ENCODE results near the gene GOLGA8M. TPM values are rescaled to one million over a fixed set of nuclear protein-coding genes. Genes with fewer than 3 reads are reported as not detected.
A peak's percentile ranks its signal among the peaks of the same experiment; 100 is the strongest.
"Not testable (repeated sequence)": the region's sequence is repeated elsewhere in the genome, so short reads cannot be mapped to it uniquely, and the experiment has no call there.

Gene GOLGA8M, protein sequence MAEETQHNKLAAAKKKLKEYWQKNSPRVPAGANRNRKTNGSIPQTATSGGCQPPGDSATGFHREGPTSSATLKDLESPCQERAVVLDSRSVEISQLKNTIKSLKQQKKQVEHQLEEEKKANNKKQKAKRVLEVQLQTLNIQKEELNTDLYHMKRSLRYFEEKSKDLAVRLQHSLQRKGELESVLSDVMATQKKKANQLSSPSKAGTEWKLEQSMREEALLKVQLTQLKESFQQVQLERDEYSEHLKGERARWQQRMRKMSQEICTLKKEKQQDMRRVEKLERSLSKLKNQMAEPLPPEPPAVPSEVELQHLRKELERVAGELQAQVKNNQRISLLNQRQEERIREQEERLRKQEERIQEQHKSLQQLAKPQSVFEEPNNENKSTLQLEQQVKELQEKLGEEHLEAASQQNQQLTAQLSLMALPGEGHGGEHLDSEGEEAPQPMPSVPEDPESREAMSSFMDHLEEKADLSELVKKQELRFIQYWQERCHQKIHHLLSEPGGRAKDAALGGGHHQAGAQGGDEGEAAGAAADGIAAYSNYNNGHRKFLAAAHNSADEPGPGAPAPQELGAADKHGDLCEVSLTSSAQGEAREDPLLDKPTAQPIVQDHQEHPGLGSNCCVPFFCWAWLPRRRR
- not detected for polyA plus RNA-seq (2013, experiment 1 of 4)
- not detected for polyA plus RNA-seq (2013, experiment 2 of 4)
- polyA plus RNA-seq (2013, experiment 3 of 4) = not detected
- not detected for polyA plus RNA-seq (2013, experiment 4 of 4)

DNA sequence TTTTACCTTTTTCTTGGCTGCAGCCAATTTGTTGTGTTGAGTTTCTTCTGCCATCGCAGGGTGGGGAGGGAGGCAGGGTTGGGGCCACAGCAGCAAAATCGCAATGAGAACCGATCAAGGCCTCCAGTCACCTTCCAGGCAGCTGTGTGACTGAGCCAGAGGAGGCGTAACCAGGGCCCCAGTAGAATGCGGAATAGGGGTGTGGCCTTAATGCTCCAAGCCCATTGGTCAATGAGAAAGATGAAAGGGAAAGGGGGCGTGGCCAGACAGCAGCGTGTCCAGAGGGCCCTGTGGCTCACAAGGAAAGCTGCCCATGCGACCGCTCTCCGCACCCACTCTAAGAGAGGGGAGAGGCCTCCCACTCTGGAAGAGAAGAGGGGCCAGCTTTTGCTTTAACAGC lies at the start of gene GOLGA8M:
GOLGA8M (minus strand) TSS at position 152 of the 400 bp plus-strand sequence; CDS start at position 54, 98 bp downstream.
- H3K9me3 ChIP-seq (ENCODE audit: control insufficient read depth, low read length); H3K36me3 ChIP-seq (ENCODE audit: control insufficient read depth, insufficient read depth, low read length); H3K4me3 ChIP-seq (ENCODE audit: insufficient read depth, low read depth, low read length); H3K27ac ChIP-seq (ENCODE audit: insufficient read depth, low read depth, low read length, poor library complexity, severe bottlenecking); H3K27me3 ChIP-seq (ENCODE audit: control insufficient read depth, insufficient read depth, low read length, poor library complexity, severe bottlenecking); H3K4me1 ChIP-seq (ENCODE audit: control insufficient read depth, insufficient read depth, low read length): not testable (repeated sequence)
- no CpG with 5 or more reads among the region's 10 CpGs for WGBS, 2 experiments

DNA sequence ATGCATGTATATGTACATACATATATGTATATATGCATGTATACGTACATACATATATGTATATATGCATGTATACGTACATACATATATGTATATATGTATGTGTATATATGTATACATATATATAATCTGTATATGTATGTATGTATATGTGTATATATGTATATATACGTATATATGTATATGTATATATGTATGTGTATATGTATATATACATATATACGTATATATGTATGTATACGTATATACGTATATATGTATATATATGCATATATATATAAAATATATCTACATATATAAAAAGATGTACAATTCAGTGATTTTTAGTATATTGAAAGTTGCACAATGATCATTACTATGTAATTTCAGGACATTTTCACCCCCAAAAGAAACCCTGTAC lies 30.7 kb upstream of the GOLGA8M start:
- H3K27me3 ChIP-seq (ENCODE audit: control insufficient read depth, insufficient read depth, low read length, poor library complexity, severe bottlenecking); H3K4me1 ChIP-seq (ENCODE audit: control insufficient read depth, insufficient read depth, low read length); H3K4me3 ChIP-seq (ENCODE audit: insufficient read depth, low read depth, low read length); H3K27ac ChIP-seq (ENCODE audit: insufficient read depth, low read depth, low read length, poor library complexity, severe bottlenecking); H3K9me3 ChIP-seq (ENCODE audit: control insufficient read depth, low read length); H3K36me3 ChIP-seq (ENCODE audit: control insufficient read depth, insufficient read depth, low read length): not testable (repeated sequence)
- WGBS, 2 experiments = no CpG with 5 or more reads among the region's 6 CpGs

GRCh38 chr15:28738590-28739292 lies 26.5 kb upstream of the GOLGA8M start:
- peaks cover 19% of the 10 kb centered on the region for H3K27me3 ChIP-seq (ENCODE audit: control insufficient read depth, insufficient read depth, low read length, poor library complexity, severe bottlenecking)
- H3K4me1 ChIP-seq (ENCODE audit: control insufficient read depth, insufficient read depth, low read length); H3K36me3 ChIP-seq (ENCODE audit: control insufficient read depth, insufficient read depth, low read length); H3K9me3 ChIP-seq (ENCODE audit: control insufficient read depth, low read length); H3K27ac ChIP-seq (ENCODE audit: insufficient read depth, low read depth, low read length, poor library complexity, severe bottlenecking); H3K4me3 ChIP-seq (ENCODE audit: insufficient read depth, low read depth, low read length): not testable (repeated sequence)
- WGBS, 2 experiments = 50 to 83% methylated on average over 2 to 3 of the region's 9 CpGs

GRCh38 chr15:28738200-28738561 lies 26.0 kb upstream of the GOLGA8M start:
- H3K27ac ChIP-seq (ENCODE audit: insufficient read depth, low read depth, low read length, poor library complexity, severe bottlenecking); H3K36me3 ChIP-seq (ENCODE audit: control insufficient read depth, insufficient read depth, low read length); H3K4me1 ChIP-seq (ENCODE audit: control insufficient read depth, insufficient read depth, low read length); H3K9me3 ChIP-seq (ENCODE audit: control insufficient read depth, low read length): not testable (repeated sequence)
- WGBS, 2 experiments = 6% methylated on average over 2 of the region's 23 CpGs; no CpG with 5 or more reads in 1 of the 2 experiments
- Histone ChIP-seq H3K4me3 (ENCODE audit: insufficient read depth, low read depth, low read length) (peak overlapping the region; percentile 30), H3K27me3 (ENCODE audit: control insufficient read depth, insufficient read depth, low read length, poor library complexity, severe bottlenecking) (peaks cover 19% of the 10 kb centered on the region)

- H3K36me3 ChIP-seq (ENCODE audit: control insufficient read depth, insufficient read depth, low read length); H3K9me3 ChIP-seq (ENCODE audit: control insufficient read depth, low read length); H3K4me1 ChIP-seq (ENCODE audit: control insufficient read depth, insufficient read depth, low read length); H3K27ac ChIP-seq (ENCODE audit: insufficient read depth, low read depth, low read length, poor library complexity, severe bottlenecking): not testable (repeated sequence)
- H3K27me3 ChIP-seq (ENCODE audit: control insufficient read depth, insufficient read depth, low read length, poor library complexity, severe bottlenecking) = peaks cover 19% of the 10 kb centered on the region
- peak overlapping the region; percentile 30 for H3K4me3 ChIP-seq (ENCODE audit: insufficient read depth, low read depth, low read length)
- 0 to 1% methylated on average over 75 to 77 of the region's 101 CpGs for WGBS, 2 experiments
Measured at GRCh38 chr15:28737521-28738199, 25.4 kb upstream of the GOLGA8M start.

- H3K27ac ChIP-seq (ENCODE audit: insufficient read depth, low read depth, low read length, poor library complexity, severe bottlenecking); H3K36me3 ChIP-seq (ENCODE audit: control insufficient read depth, insufficient read depth, low read length); H3K4me3 ChIP-seq (ENCODE audit: insufficient read depth, low read depth, low read length); H3K4me1 ChIP-seq (ENCODE audit: control insufficient read depth, insufficient read depth, low read length); H3K27me3 ChIP-seq (ENCODE audit: control insufficient read depth, insufficient read depth, low read length, poor library complexity, severe bottlenecking); H3K9me3 ChIP-seq (ENCODE audit: control insufficient read depth, low read length): not testable (repeated sequence)
- 21 to 26% methylated on average over 2 of the region's 2 CpGs for WGBS, 2 experiments
Measured at GRCh38 chr15:28728061-28728460, 15.8 kb upstream of the GOLGA8M start.

GRCh38 chr15:28727026-28727425 lies 14.8 kb upstream of the GOLGA8M start:
- not testable (repeated sequence) for H3K27me3 ChIP-seq (ENCODE audit: control insufficient read depth, insufficient read depth, low read length, poor library complexity, severe bottlenecking); H3K4me1 ChIP-seq (ENCODE audit: control insufficient read depth, insufficient read depth, low read length); H3K27ac ChIP-seq (ENCODE audit: insufficient read depth, low read depth, low read length, poor library complexity, severe bottlenecking); H3K9me3 ChIP-seq (ENCODE audit: control insufficient read depth, low read length); H3K36me3 ChIP-seq (ENCODE audit: control insufficient read depth, insufficient read depth, low read length); H3K4me3 ChIP-seq (ENCODE audit: insufficient read depth, low read depth, low read length)
- 93 to 97% methylated on average over 13 to 14 of the region's 14 CpGs for WGBS, 2 experiments

GRCh38 chr15:28726102-28726501 lies 13.9 kb upstream of the GOLGA8M start:
- H3K36me3 ChIP-seq (ENCODE audit: control insufficient read depth, insufficient read depth, low read length) = no peaks in the 10 kb centered on the region
- H3K4me1 ChIP-seq (ENCODE audit: control insufficient read depth, insufficient read depth, low read length) = no peaks in the 10 kb centered on the region
- WGBS, 2 experiments = 96% methylated on average over 17 of the region's 17 CpGs
- no peak overlapping the region for H3K27ac ChIP-seq (ENCODE audit: insufficient read depth, low read depth, low read length, poor library complexity, severe bottlenecking)
- H3K4me3 ChIP-seq (ENCODE audit: insufficient read depth, low read depth, low read length) = no peak overlapping the region
- H3K9me3 ChIP-seq (ENCODE audit: control insufficient read depth, low read length) = no peaks in the 10 kb centered on the region
- H3K27me3 ChIP-seq (ENCODE audit: control insufficient read depth, insufficient read depth, low read length, poor library complexity, severe bottlenecking) = no peaks in the 10 kb centered on the region

DNA sequence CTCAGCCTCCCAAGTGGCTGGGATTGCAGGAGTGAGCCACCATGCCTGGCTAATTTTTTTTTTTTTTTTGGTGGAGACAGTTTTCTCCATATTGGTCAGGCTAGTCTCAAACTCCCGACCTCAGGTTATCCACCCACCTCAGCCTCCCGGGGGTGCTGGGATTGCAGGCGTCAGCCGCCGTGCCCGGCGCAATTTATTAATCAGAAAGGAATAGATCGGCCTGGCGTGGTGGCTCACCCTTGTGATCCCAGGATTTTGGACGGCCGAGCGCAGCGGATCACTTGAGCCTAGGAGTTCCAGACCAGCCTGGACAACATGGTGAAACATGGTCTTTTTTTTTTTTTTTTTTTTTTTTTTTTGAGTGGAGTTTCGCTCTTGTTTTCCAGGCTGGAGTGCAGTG lies 13.3 kb upstream of the GOLGA8M start:
- WGBS, 2 experiments = 91 to 94% methylated on average over 14 of the region's 14 CpGs

DNA sequence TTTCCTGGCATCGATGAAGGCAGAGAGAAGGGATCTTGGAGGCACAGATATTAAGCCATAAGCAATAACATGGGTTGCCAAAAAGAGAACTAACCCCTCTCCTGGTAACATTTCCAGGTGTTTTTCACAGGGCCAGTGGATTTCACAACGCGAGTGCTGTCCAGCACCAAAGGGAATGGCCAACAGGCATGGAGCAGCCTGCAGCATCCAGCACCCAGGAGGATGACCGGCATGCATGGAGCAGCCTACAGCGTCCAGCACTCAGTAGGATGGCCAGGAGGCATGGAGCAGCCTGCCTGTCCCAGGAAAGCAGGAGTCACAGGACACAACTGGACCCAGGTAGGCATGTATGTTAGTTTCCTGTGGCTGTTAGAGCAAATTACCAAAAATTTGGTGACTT lies 11.8 kb upstream of the GOLGA8M start:
- not testable (repeated sequence) for H3K9me3 ChIP-seq (ENCODE audit: control insufficient read depth, low read length); H3K27me3 ChIP-seq (ENCODE audit: control insufficient read depth, insufficient read depth, low read length, poor library complexity, severe bottlenecking); H3K36me3 ChIP-seq (ENCODE audit: control insufficient read depth, insufficient read depth, low read length); H3K4me3 ChIP-seq (ENCODE audit: insufficient read depth, low read depth, low read length); H3K4me1 ChIP-seq (ENCODE audit: control insufficient read depth, insufficient read depth, low read length); H3K27ac ChIP-seq (ENCODE audit: insufficient read depth, low read depth, low read length, poor library complexity, severe bottlenecking)
- WGBS, 2 experiments = 87 to 96% methylated on average over 4 of the region's 5 CpGs

More for the DNA sequence above, 13.3 kb upstream of the GOLGA8M start:
- H3K9me3 ChIP-seq (ENCODE audit: control insufficient read depth, low read length) = no peaks in the 10 kb centered on the region
- H3K4me3 ChIP-seq (ENCODE audit: insufficient read depth, low read depth, low read length) = no peak overlapping the region
- no peaks in the 10 kb centered on the region for H3K36me3 ChIP-seq (ENCODE audit: control insufficient read depth, insufficient read depth, low read length)
- no peaks in the 10 kb centered on the region for H3K4me1 ChIP-seq (ENCODE audit: control insufficient read depth, insufficient read depth, low read length)
- H3K27ac ChIP-seq (ENCODE audit: insufficient read depth, low read depth, low read length, poor library complexity, severe bottlenecking) = no peak overlapping the region
- H3K27me3 ChIP-seq (ENCODE audit: control insufficient read depth, insufficient read depth, low read length, poor library complexity, severe bottlenecking) = no peaks in the 10 kb centered on the region

Data from ectodermal cell (in vitro differentiated cells).